ENCODE results near the gene MGST1. TPM values are rescaled to one million over a fixed set of nuclear protein-coding genes. Genes with fewer than 3 reads are reported as not detected.

The MGST1 gene
- total RNA-seq, 1 donor, result 72.7 TPM

DNA sequence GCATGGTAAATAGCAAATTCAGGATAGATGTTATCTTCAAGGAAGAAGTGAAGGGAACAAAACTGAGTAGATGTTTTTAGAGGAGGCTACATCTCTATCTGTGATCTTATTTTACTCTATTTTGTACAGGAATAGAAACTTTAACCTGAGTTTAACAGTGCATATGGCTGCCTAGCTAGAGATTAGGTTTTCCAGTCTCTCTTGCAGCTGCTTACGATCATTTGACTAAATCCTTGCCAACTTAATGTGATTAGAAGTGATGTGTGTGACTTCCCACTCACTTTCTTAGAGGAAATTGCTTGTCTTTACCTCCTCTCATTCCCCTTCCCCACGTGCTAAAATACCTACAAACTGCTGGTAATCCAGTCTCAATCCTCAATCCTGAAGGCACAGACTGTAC, 43.5 kb upstream of the MGST1 start:
- H3K4me3 ChIP-seq (ENCODE audit: insufficient read depth, low read length), result no peak overlapping the region
- no peak overlapping the region for H3K4me2 ChIP-seq (ENCODE audit: insufficient read depth, low read length)
- DNase-seq (ENCODE audit: insufficient read length, low spot score, missing footprints), result no peak
- no peaks in the 10 kb centered on the region for H3K36me3 ChIP-seq (ENCODE audit: insufficient read depth, low read length)
- H3K27ac ChIP-seq (ENCODE audit: low read depth, low read length), result no peak overlapping the region
- H3K27me3 ChIP-seq (ENCODE audit: insufficient read depth, low read length), result peaks cover 2% of the 10 kb centered on the region
- no peak for TF ChIP-seq CTCF (IDR thresholded peaks at IDR 0.05; ENCODE audit: extremely low read depth, low read depth, low read length)
- no peaks in the 10 kb centered on the region for H4K20me1 ChIP-seq (ENCODE audit: insufficient read depth, low read length)
- no peak overlapping the region for H2AFZ ChIP-seq (ENCODE audit: low read length)
- no peaks in the 10 kb centered on the region for H3K9me3 ChIP-seq (ENCODE audit: low read depth, low read length)
- peaks cover 13% of the 10 kb centered on the region for H3K4me1 ChIP-seq (ENCODE audit: insufficient read depth, low read length)
- no peaks in the 10 kb centered on the region for H3K79me2 ChIP-seq (ENCODE audit: insufficient read depth, low read length)

DNA sequence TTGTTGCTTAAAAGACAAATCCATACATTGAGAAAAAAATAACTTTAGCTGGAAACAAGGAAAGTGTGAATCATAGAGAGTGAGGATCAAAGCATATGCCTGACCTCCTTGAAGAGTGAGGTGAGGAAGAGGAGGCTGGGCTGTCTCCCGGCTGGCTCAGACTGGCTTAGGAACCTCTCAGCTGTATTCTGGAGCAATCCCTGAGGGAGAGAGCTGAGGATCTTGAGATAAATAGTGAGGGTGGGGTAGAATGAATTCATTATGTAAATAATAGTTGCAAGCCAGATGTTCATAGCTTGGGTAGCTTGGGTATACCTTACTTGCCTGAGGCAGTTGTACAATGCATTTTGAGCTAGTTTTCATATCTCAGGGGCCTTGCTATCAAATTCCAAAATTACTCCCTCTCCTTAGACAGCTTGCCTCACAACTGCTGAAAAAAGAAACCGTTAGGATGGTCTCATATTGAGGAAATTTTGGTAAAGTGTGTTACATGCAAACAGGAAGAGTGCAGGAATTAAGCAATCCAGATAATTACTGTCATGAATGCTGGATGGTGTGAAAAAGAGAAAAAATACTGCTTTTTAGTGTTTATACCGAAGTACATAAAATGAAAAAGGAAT, 39.5 kb upstream of the MGST1 start:
- no peak overlapping the region for H3K4me3 ChIP-seq (ENCODE audit: insufficient read depth, low read length)
- no peaks in the 10 kb centered on the region for H3K36me3 ChIP-seq (ENCODE audit: insufficient read depth, low read length)
- no peaks in the 10 kb centered on the region for H4K20me1 ChIP-seq (ENCODE audit: insufficient read depth, low read length)
- no peak for DNase-seq (ENCODE audit: insufficient read length, low spot score, missing footprints)
- H2AFZ ChIP-seq (ENCODE audit: low read length), result no peak overlapping the region
- H3K9me3 ChIP-seq (ENCODE audit: low read depth, low read length), result no peaks in the 10 kb centered on the region
- no peak for TF ChIP-seq CTCF (IDR thresholded peaks at IDR 0.05; ENCODE audit: extremely low read depth, low read depth, low read length)
- peaks cover 2% of the 10 kb centered on the region for H3K27me3 ChIP-seq (ENCODE audit: insufficient read depth, low read length)
- no peaks in the 10 kb centered on the region for H3K4me1 ChIP-seq (ENCODE audit: insufficient read depth, low read length)
- no peak overlapping the region for H3K4me2 ChIP-seq (ENCODE audit: insufficient read depth, low read length)
- H3K27ac ChIP-seq (ENCODE audit: low read depth, low read length), result no peak overlapping the region
- no peaks in the 10 kb centered on the region for H3K79me2 ChIP-seq (ENCODE audit: insufficient read depth, low read length)

GRCh38 chr12:16310934-16311333, 36.5 kb upstream of the MGST1 start:
- no peak for DNase-seq (ENCODE audit: insufficient read length, low spot score, missing footprints)
- Histone ChIP-seq H3K9me3 (ENCODE audit: low read depth, low read length) (no peaks in the 10 kb centered on the region), H3K4me1 (ENCODE audit: insufficient read depth, low read length) (no peaks in the 10 kb centered on the region), H4K20me1 (ENCODE audit: insufficient read depth, low read length) (no peaks in the 10 kb centered on the region), H3K4me3 (ENCODE audit: insufficient read depth, low read length) (no peak overlapping the region), H3K4me2 (ENCODE audit: insufficient read depth, low read length) (no peak overlapping the region), H2AFZ (ENCODE audit: low read length) (no peak overlapping the region), H3K79me2 (ENCODE audit: insufficient read depth, low read length) (no peaks in the 10 kb centered on the region), H3K27me3 (ENCODE audit: insufficient read depth, low read length) (no peaks in the 10 kb centered on the region), H3K36me3 (ENCODE audit: insufficient read depth, low read length) (no peaks in the 10 kb centered on the region), H3K27ac (ENCODE audit: low read depth, low read length) (no peak overlapping the region)
- no peak for TF ChIP-seq CTCF (IDR thresholded peaks at IDR 0.05; ENCODE audit: extremely low read depth, low read depth, low read length)

- H3K79me2 ChIP-seq (ENCODE audit: insufficient read depth, low read length), result no peaks in the 10 kb centered on the region
- peaks cover 13% of the 10 kb centered on the region for H3K4me1 ChIP-seq (ENCODE audit: insufficient read depth, low read length)
- no peak overlapping the region for H3K27ac ChIP-seq (ENCODE audit: low read depth, low read length)
- H3K9me3 ChIP-seq (ENCODE audit: low read depth, low read length), result peaks cover 2% of the 10 kb centered on the region
- no peak overlapping the region for H3K4me2 ChIP-seq (ENCODE audit: insufficient read depth, low read length)
- H2AFZ ChIP-seq (ENCODE audit: low read length), result no peak overlapping the region
- H3K36me3 ChIP-seq (ENCODE audit: insufficient read depth, low read length), result no peaks in the 10 kb centered on the region
- H3K27me3 ChIP-seq (ENCODE audit: insufficient read depth, low read length), result no peaks in the 10 kb centered on the region
- TF ChIP-seq CTCF (IDR thresholded peaks at IDR 0.05; ENCODE audit: extremely low read depth, low read depth, low read length), result no peak
- no peak overlapping the region for H3K4me3 ChIP-seq (ENCODE audit: insufficient read depth, low read length)
- H4K20me1 ChIP-seq (ENCODE audit: insufficient read depth, low read length), result no peaks in the 10 kb centered on the region
- DNase-seq (ENCODE audit: insufficient read length, low spot score, missing footprints), result no peak
These were observed 24.4 kb upstream of the MGST1 start for GRCh38 chr12:16323010-16323409.
